Activated T-cell treated with anti-CD3 and anti-CD28 coated beads, Interleukin-2, amount 50 U/mL, for 24 hours (primary cell): Measurements from ENCODE around the gene SIN3A.
"Not testable (repeated sequence)": the region's sequence is repeated elsewhere in the genome, so short reads cannot be mapped to it uniquely, and the experiment has no call there.

ENCODE experiments used
- DNase-seq: peaks from one replicate; pipeline ENCODE4 v3.0.0-alpha.2; 2020
- H3K27ac Mint-ChIP-seq: 2 replicates; pipeline ENCODE4 v1.8.0; 2020; ENCODE audit warnings: mild to moderate bottlenecking, mixed read lengths
- H3K27me3 Mint-ChIP-seq: 2 replicates; pipeline ENCODE4 v1.8.0; 2020; ENCODE audit warnings: mixed read lengths
- H3K36me3 Mint-ChIP-seq: 2 replicates; pipeline ENCODE4 v1.8.0; 2020; ENCODE audit warnings: low read depth, mixed read lengths
- H3K4me1 Mint-ChIP-seq: 2 replicates; pipeline ENCODE4 v1.8.0; 2020; ENCODE audit warnings: low read depth, mixed read lengths
- H3K4me3 Mint-ChIP-seq: 2 replicates; pipeline ENCODE4 v1.8.0; 2020; ENCODE audit warnings: mild to moderate bottlenecking, moderate library complexity, mixed read lengths
- H3K9me3 Mint-ChIP-seq: 2 replicates; pipeline ENCODE4 v1.8.0; 2020; ENCODE audit warnings: mixed read lengths

SIN3A gene

DNA sequence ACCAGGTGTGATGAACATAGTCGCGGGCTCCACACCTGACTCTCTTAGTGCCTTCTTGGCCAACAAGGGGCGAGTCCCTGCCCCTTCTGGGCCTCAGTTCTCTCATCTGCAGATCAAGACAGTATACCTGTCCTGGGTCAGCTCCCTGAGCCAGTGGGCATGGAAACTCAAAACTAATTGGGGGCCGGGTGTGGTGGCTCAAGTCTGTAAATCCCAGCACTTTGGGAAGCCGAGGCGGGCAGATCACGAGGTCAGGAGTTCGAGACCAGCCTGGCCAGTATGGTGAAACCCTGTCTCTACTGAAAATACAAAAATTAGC, 102.2 kb downstream of the SIN3A start:
- peaks cover 38% of the 10 kb centered on the region for H3K4me1 Mint-ChIP-seq
- H3K4me3 Mint-ChIP-seq, H3K27me3 Mint-ChIP-seq: not testable (repeated sequence)

DNA sequence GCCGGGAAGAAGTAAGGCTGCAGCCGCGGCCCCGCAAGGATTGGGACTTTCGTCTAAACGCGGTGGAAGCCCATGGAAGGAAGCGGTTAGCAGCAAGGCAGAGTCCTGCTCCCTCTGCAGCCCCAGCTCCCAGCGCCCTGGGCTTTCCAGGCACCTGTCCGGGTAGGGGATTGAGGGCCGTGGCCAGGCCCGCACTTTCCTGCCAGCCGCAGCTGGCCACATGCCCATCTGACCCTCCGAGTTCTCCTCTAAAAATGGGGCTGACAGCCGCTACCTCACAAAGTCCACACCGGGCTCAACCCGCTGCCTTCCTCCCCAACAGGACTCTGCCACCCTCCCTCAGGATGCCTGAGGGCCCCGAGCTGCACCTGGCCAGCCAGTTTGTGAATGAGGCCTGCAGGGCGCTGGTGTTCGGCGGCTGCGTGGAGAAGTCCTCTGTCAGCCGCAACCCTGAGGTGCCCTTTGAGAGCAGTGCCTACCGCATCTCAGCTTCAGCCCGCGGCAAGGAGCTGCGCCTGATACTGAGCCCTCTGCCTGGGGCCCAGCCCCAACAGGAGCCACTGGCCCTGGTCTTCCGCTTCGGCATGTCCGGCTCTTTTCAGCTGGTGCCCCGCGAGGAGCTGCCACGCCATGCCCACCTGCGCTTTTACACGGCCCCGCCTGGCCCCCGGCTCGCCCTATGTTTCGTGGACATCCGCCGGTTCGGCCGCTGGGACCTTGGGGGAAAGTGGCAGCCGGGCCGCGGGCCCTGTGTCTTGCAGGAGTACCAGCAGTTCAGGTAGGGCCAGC, 102.7 kb downstream of the SIN3A start:
- Mint-ChIP-seq H3K36me3 (peaks cover 17% of the 10 kb centered on the region), H3K4me1 (peaks cover 38% of the 10 kb centered on the region), H3K27me3 (peaks cover 8% of the 10 kb centered on the region), H3K9me3 (no peaks in the 10 kb centered on the region), H3K4me3 (peak overlapping the region; percentile 55), H3K27ac (peak overlapping the region; percentile 63)
- DNase-seq: peak; percentile 46

More for the DNA sequence above, 102.2 kb downstream of the SIN3A start:
- H3K36me3 Mint-ChIP-seq: peaks cover 17% of the 10 kb centered on the region
- not testable (repeated sequence) for H3K27ac Mint-ChIP-seq, DNase-seq, H3K9me3 Mint-ChIP-seq

DNA sequence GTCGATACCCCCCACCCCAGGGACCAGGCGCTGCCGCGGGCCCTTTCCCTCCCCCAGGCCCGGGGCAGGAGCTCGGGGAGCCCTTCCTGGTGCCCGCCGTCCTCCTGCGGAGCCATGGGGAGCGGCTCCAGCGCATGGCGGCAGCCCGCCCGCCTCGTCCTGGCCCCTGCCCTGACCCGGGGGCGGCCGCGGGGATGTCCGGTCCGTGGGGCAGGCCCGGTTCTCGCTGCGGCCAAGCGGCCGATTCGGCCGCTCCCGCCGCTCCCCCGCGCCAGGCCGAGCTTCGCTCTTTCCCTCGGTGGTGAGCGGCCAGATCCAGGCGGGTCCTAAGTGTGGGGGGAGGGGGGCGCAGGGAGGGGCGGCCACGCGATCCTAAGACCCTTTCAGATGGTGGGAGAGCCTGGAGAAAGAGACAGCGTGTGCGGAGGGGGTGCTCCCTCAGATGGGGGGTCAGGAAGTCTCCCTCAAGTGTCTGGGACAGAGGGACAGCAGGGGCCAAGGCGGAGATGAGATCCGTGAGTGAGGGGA, 103.4 kb downstream of the SIN3A start:
- Mint-ChIP-seq H3K9me3 (no peaks in the 10 kb centered on the region), H3K4me3 (peak overlapping the region; percentile 75), H3K36me3 (peaks cover 15% of the 10 kb centered on the region), H3K27ac (peak overlapping the region; percentile 63), H3K27me3 (peaks cover 8% of the 10 kb centered on the region), H3K4me1 (peaks cover 38% of the 10 kb centered on the region)
- peak; percentile 64 for DNase-seq

DNA sequence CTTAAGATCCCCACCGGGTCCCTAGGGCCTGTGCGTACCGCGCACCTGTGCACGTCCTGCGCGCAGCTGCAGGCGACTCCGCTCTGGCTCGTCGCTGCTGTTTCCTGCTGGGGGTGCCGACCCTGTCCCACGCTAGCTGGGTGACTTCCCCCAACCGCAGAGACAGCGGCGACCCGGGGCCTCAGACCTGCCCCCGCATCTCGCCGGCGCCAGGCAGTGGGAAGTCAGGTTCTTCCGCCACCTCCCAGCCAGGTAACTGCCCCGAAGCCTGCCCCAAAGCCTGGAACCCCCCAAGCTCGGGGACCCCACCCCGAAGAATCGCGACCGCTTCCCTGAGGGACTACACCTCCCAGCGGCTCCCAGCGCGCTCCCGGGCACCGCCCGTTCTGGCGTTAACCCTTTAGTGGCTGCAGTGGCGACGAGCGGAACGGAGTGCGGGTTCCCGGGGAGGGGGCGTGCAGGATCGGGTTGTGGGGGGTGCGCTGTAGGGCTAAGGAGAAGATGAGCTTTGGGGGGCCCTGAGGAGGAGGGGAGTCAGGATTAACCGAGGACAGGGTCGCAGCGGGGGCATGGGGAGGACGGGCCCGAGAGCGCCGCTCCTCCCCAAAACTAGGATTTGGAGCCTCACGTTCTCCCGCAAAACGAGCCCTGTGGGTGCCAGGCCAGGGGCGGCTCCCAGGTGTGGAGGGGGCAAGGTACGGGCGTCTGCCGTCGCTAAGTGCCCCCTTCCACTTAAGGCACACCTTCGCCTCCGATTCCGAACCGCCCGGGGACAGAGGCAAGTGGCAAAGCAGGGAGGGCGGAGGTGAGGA, 104.1 kb downstream of the SIN3A start:
- Mint-ChIP-seq H3K4me1 (peaks cover 38% of the 10 kb centered on the region), H3K27me3 (peaks cover 8% of the 10 kb centered on the region), H3K9me3 (no peaks in the 10 kb centered on the region), H3K36me3 (peaks cover 14% of the 10 kb centered on the region), H3K4me3 (peak overlapping the region; percentile 75), H3K27ac (peak overlapping the region; percentile 27)
- DNase-seq: peak; percentile 73

DNA sequence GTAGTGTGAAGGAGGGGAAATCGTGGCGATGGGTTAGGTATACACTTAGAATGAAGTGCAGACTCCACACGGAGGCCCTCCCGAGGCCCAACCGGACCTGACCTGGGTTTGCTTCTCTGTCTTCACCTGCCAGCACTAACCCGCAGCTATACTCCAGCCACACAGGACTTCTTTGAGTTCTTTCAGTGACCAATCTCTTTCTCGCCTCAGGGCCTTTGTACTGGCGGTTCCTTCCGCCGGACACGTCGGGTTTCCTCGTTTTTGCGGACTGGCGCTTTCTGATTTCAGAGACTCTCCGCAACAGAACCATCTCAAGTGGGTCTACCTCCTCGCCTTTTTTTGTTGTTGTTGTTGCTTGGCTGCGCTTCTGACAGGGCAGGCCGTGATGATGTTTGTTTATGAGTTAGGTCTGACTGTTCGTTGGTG, 104.7 kb downstream of the SIN3A start, which contains the start of gene NEIL1:
Gene NEIL1, plus strand, starts transcription at position 244 of the 426 bp plus-strand sequence. CDS start 1,867 bp downstream, outside the sequence.
- peaks cover 11% of the 10 kb centered on the region for H3K36me3 Mint-ChIP-seq
- peaks cover 38% of the 10 kb centered on the region for H3K4me1 Mint-ChIP-seq
- DNase-seq: no peak
- peaks cover 8% of the 10 kb centered on the region for H3K27me3 Mint-ChIP-seq
- H3K4me3 Mint-ChIP-seq: peak within 1 kb of the TSS; percentile 75
- H3K9me3 Mint-ChIP-seq: no peaks in the 10 kb centered on the region
- peak within 1 kb of the TSS; percentile 27 for H3K27ac Mint-ChIP-seq

DNA sequence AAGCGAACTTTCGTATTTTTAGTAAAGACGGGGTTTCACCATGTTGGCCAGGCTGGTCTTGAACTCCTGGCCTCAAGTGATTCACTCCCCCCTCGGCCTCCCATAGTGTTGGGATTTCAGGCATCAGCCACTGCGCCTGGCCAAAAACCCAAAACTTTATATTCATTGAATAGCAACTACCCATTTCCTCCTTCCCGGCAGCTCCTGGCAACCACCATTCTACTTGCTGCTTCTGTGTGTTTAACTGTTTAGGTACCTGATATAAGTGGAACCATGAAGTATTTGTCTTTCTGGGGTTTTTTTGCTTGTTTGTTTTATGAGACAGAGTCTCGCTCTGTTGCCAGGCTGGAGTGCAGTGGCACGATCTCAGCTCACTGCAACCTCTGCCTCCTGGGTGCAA, 107.5 kb downstream of the SIN3A start:
- not testable (repeated sequence) for DNase-seq, H3K9me3 Mint-ChIP-seq, H3K27ac Mint-ChIP-seq, H3K4me3 Mint-ChIP-seq, H3K27me3 Mint-ChIP-seq
- peaks cover 17% of the 10 kb centered on the region for H3K4me1 Mint-ChIP-seq
- H3K36me3 Mint-ChIP-seq: peaks cover 23% of the 10 kb centered on the region

DNA sequence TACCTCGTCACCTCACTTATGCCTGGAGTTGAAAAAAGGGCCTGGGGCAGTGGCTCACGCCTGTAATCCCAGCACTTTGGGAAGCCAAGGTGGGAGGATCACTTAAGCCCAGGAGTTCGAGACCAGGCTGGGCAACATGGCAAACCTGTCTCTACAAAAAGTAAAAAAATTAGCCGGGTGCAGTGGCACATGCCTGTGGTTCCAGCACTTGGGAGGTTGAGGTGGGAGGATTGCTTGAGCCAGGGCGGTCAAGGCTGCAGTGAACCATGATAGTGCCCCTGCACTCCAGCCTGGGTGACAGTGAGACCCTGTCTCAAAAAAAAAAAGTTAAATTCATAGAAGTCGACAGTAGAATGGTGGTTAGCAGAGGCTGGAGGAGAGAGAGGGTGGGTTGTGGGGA, 109.3 kb downstream of the SIN3A start:
- H3K27ac Mint-ChIP-seq: no peak overlapping the region
- no peaks in the 10 kb centered on the region for H3K9me3 Mint-ChIP-seq
- no peak overlapping the region for H3K4me3 Mint-ChIP-seq
- no peak for DNase-seq
- peaks cover 14% of the 10 kb centered on the region for H3K4me1 Mint-ChIP-seq
- H3K36me3 Mint-ChIP-seq: peaks cover 32% of the 10 kb centered on the region
- peaks cover 5% of the 10 kb centered on the region for H3K27me3 Mint-ChIP-seq

DNA sequence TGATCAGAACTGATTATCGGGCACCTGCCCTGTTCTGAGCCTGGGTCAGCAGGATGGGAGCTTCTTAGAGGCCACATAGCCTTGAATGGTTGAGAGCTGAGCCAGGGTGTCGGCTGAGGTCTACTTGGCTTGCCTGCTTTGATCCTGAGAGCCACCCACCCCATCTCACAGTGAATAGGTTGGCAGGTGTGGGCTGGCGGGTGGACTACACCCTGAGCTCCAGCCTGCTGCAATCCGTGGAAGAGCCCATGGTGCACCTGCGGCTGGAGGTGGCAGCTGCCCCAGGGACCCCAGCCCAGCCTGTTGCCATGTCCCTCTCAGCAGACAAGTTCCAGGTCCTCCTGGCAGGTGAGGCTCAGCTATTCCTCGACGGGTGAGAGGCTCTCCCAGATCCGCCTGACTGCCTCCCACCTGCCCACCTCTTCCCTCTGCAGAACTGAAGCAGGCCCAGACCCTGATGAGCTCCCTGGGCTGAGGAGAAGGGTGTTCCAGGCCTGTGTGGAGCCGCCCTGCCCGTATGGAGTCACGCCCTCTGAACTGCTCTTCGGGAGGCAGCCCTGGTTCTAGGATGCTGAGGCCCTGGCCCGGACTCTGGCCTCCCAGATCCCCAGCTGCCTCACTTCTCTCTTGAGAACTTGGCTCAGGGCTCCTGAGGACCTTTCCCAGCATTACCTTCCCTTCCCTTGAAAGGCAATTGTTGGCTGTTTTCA, 111.8 kb downstream of the SIN3A start:
- Mint-ChIP-seq H3K4me1 (peaks cover 26% of the 10 kb centered on the region), H3K27ac (no peak overlapping the region), H3K36me3 (peaks cover 37% of the 10 kb centered on the region), H3K27me3 (no peaks in the 10 kb centered on the region), H3K4me3 (no peak overlapping the region), H3K9me3 (no peaks in the 10 kb centered on the region)
- DNase-seq: no peak

DNA sequence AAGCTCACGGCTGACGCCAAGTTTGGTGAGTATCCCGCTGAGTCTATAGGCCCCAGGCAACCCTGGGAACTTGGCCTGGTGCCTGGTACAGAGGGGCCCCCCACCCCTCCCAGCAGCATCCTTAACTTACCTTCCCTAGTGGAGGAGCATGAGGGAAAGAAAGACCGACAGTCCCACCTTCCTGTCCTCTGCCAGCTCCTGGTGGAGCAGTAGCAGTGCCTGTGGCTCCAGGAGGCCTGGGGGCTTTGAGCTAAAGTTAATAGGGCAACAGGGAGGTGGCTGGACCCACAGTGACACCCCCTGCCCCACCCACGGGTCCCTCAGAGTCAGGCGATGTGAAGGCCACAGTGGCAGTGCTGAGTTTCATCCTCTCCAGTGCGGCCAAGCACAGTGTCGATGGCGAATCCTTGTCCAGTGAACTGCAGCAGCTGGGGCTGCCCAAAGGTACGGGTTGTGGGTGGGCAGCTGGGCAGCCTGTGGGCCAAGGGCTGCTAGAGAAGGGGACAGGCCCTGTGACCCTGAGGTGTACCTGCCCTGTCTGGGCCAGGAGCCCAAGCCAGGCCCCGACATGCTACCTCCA, 112.7 kb downstream of the SIN3A start:
- H3K9me3 Mint-ChIP-seq: no peaks in the 10 kb centered on the region
- peak overlapping the region; percentile 22 for H3K27ac Mint-ChIP-seq
- H3K4me3 Mint-ChIP-seq: no peak overlapping the region
- H3K4me1 Mint-ChIP-seq: peaks cover 26% of the 10 kb centered on the region
- no peaks in the 10 kb centered on the region for H3K27me3 Mint-ChIP-seq
- DNase-seq: no peak
- H3K36me3 Mint-ChIP-seq: peaks cover 37% of the 10 kb centered on the region

DNA sequence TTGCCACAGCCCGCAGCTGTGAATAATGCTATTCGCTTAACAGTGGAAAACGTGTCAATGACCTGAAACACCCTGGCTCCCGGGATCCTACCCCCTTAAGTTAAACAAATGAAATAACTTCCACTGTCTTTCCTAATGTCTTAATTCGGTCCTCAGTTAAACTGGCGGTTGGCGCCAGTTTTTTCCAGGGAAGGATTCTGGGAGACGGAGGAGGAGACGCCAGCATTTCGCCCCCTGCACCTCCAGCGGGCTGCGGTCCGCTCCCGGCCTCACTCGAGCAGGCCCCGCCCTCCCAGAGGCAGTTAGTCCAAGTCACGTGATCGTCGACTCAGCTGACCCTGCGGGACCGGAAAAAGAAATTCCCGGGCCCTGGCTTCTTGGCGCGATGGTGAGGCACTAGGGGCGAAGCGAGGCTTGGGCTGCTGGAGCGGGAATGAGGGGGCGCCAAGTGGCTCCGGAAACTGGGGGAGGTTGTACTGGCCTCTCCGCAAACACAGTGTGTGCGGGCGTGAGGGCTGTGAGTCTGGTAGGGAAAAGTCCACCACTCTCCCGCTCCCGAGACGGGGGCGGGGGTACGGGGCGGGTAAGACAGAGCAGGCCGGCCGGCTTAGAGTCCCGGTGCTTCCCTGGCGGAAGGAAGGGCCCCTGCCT, 115.7 kb downstream of the SIN3A start, which contains the start of gene COMMD4:
Gene COMMD4, plus strand, starts transcription at position 359 of the 651 bp plus-strand sequence. Its CDS starts 27 bp downstream, at position 386.
- Mint-ChIP-seq H3K27ac (peak within 1 kb of the TSS; percentile 96), H3K4me3 (peak within 1 kb of the TSS; percentile 95), H3K36me3 (peaks cover 31% of the 10 kb centered on the region), H3K4me1 (peaks cover 26% of the 10 kb centered on the region), H3K27me3 (no peaks in the 10 kb centered on the region), H3K9me3 (no peaks in the 10 kb centered on the region)
- DNase-seq: peak; percentile 90

DNA sequence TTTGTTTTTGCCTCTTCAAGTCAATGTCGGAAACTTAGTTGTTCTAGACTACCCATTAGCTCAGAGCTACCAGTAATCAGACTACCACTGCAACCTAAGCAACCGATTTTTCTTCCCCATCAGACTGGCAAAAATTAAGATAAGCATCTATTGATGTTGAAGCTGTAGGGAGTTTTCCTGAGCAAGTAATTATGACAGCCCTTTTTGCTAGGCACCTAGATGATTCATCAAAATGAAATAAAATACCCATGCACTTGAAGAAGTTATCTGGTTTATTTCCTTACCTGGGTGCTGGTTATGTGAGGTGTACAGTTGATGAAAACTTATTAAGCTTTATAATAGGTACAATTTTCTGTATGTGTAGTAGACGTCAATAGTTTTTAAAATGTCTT, 116.2 kb downstream of the SIN3A start:
- H3K27ac Mint-ChIP-seq: peak overlapping the region; percentile 96
- H3K27me3 Mint-ChIP-seq: no peaks in the 10 kb centered on the region
- H3K4me1 Mint-ChIP-seq: peaks cover 26% of the 10 kb centered on the region
- peak overlapping the region; percentile 95 for H3K4me3 Mint-ChIP-seq
- H3K9me3 Mint-ChIP-seq: no peaks in the 10 kb centered on the region
- H3K36me3 Mint-ChIP-seq: peaks cover 28% of the 10 kb centered on the region
- no peak for DNase-seq

DNA sequence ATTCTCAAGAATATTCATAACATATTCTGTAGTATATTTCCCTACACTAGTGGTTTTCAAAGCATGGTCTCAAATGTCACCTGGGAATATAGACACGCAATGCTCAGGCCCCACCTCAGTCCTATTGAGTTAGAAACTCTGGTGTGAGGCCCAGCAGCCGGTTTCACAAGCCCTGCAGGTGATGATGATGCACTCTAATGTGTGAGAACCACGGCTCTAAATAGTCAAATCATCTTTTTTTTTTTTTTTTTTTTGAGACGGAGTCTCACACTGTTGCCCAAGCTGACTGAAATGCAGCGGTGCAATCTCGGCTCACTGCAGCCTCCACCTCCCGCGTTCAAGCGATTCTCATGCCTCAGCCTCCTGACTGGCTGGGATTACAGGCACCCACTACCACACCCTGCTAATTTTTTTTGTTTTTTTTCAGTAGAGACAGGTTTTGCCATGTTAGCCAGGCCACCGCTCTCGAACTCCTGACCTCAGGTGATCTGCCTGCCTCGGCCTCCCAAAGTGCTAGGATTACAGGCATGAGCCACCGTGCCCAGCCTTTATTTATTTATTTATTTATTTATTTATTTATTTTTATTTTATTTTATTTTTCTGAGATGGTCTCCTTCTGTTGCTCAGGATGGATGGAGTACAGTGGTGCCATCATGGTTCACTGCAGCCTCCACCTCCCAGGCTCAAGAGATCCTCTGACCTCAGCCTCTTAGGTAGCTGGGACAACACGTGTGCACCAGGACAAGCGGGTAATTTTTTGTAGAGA, 117.7 kb downstream of the SIN3A start:
- not testable (repeated sequence) for H3K27me3 Mint-ChIP-seq, H3K4me3 Mint-ChIP-seq, H3K9me3 Mint-ChIP-seq, DNase-seq, H3K27ac Mint-ChIP-seq
- Mint-ChIP-seq H3K36me3 (peaks cover 13% of the 10 kb centered on the region), H3K4me1 (peaks cover 26% of the 10 kb centered on the region)

DNA sequence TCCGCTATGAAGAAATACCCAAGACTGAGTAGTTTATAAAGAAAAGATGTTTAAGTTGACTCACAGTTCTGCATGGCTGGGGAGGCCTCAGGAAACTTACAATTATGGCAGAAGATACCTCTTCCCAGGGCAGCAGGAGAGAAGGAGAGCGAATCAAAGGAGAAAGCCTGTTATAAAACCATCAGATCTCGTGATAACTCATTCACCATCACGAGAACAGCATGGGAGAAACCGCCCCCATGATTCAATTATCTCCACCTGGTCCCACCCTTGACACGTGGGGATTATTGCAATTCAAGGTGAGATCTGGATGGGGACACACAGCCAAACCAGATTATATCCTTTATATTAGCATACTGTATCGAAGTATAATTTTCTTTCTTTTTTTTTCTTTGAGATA, 119.4 kb downstream of the SIN3A start:
- DNase-seq, H3K4me3 Mint-ChIP-seq, H3K36me3 Mint-ChIP-seq, H3K27ac Mint-ChIP-seq, H3K27me3 Mint-ChIP-seq, H3K9me3 Mint-ChIP-seq: not testable (repeated sequence)
- peaks cover 19% of the 10 kb centered on the region for H3K4me1 Mint-ChIP-seq
